HG03575 (cell line): ENCODE results near the gene NAGA.

ENCODE experiments used
- ATAC-seq: cut with Tn5 transposase; IDR thresholded peaks from one replicate; pipeline ENCODE4 v1.9.1; 2021; ENCODE audit not compliant: unreplicated experiment, insufficient number of reproducible peaks, low FRiP score; ENCODE audit errors: extremely low read depth

The NAGA gene

DNA sequence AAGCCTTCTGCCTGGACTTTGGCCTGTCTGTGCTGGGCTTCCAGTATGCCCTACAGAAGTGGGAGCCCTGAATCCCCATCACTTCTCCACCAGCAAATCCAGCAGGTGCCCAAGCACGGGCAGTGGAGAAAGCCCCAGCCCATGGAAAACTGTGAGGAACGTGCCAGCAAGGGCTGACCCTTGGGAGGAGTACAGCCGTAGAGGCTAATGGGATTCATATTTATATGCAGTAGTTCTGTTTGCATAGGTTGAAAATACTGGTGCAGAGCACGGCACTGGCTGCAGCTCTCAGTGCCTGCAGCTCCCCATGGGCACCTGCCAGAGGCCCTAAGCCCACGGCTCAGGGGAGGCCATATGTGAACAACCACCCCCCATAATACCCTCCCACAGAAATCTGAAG lies 10.1 kb downstream of the NAGA start:
- ATAC-seq: no peak

DNA sequence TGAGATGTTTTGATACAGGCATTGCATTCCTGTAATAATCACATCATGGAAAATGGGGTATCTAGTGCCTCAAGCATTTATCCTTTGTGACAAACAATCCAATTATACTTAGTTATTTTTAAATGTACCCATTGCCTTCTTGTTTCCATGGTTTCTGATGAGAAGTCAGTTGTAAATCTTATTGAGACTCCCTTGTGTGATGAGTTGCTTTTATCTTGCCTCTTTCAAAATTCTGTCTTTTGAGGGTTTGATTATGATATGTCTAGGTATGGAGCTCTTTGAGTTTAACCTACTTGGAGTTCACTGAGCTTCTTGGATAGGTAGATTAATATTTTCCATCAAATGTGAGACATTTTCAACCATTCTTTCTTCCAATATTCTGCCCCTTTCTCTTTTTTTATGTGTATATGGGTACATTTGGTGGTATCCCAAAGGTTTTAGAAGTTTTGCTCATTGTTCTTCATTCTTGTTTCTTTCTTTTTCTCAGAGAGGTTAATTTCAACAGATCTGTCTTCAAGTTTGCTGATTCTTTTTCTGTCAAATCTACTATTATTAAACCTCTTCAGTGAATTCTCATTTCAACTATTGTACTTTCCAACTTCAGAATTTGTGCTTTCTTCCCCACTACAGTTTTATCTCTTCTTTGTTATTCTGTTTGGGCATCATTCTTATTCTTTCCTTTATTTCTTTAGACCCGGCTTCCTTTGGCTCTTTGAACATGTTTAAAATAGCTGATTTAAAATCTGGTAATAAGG lies 13.7 kb downstream of the NAGA start:
- no peak for ATAC-seq

DNA sequence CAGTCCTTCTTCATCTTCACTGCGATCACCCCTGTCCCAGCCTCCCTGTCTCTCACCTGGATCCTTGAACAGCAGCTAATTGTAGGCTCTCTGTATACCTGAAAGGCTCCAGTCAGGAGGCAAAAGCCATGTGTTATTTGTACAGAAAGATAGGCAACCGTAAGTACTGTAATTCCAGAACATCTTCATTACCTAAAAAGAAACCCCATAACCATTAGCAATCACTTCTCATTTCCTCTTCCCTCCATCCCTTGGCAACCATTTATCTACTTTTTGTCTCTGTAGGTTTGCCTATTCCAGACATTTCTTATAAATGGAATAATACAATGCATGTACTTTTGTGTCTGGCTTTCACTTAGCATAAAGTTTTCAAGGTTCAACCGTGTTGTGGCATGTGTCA lies 17.8 kb downstream of the NAGA start:
- no peak for ATAC-seq

DNA sequence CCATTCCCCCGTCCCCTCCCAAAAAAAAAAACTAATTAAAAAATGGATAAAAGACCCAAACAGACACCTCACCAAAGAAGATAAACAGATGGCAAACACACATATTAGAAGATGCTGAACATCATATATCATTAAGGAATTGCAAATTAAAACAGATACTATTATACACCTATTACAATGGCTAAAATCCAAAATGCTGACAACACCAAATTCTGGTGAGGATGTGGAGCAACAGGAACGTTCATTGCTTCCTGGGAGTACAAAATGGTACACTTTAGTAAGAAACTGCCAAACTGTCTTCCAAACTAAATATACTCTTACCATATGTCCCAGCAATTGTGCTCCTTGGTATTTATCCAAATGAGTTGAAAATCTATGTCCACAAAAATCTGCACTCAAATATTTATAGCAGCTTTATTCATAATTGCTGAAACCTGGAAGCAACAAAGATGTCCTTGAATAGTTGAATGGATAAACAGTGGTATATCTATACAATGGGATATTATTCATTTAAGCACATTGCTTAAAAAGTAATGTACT lies 19.9 kb downstream of the NAGA start:
- no peak for ATAC-seq

DNA sequence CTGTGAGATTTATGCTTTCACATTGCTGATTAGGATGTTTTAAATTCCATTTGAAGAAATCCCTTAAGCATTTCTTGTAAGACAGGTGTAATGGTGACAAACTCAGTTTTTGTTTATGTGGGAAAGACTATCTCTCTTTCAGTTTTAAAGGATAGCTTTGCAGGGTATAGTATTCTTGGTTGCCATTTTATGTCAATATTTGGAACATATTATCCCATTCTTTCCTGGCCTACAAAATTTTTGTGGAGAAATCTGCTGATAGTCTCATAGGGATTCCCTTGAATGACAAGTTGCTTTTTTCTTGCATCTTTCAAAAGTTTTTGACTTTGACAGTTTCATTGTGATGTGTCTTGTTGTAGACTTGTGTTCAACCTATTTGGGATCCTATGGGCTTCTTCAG lies 28.8 kb downstream of the NAGA start:
- no peak for ATAC-seq

DNA sequence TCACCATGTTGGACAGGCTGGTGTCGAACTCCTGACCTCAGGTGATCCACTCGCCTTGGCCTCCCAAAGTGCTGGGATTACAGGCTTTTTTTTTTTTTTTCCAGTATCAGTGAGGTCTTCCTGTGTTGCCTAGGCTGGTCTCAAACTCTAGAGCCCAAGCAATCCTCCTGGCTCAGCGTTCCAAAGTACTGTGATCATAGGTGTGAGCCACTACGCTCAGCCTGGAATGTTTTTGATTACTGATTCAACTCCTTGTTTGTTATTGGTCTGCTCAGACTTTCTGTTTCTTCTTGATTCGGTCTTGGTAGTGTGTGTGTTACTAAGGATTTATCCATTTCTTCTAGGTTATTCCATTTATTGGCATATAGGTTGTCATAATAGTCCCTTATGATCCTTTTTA lies 31.3 kb downstream of the NAGA start:
- no peak for ATAC-seq

DNA sequence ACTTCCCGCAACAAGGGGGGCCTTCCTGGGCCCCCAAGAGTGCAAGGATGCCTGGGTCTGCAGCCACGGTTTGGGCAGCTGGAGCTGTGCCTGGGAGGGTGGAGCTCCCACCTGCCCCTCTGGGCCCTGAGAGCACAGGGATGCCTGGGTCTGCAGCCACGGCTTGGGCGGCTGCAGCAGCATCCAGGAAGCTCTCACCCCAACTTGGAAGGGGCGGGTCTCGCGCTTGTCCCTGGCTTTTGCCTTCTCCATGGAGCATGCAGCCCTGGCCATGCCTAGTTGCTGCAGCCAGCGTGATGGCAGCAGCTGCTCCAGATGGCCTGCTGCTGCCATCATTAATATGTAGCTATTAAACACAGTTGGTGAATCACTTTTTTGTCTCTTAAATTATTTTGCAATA lies 35.4 kb downstream of the NAGA start:
- ATAC-seq: no peak

DNA sequence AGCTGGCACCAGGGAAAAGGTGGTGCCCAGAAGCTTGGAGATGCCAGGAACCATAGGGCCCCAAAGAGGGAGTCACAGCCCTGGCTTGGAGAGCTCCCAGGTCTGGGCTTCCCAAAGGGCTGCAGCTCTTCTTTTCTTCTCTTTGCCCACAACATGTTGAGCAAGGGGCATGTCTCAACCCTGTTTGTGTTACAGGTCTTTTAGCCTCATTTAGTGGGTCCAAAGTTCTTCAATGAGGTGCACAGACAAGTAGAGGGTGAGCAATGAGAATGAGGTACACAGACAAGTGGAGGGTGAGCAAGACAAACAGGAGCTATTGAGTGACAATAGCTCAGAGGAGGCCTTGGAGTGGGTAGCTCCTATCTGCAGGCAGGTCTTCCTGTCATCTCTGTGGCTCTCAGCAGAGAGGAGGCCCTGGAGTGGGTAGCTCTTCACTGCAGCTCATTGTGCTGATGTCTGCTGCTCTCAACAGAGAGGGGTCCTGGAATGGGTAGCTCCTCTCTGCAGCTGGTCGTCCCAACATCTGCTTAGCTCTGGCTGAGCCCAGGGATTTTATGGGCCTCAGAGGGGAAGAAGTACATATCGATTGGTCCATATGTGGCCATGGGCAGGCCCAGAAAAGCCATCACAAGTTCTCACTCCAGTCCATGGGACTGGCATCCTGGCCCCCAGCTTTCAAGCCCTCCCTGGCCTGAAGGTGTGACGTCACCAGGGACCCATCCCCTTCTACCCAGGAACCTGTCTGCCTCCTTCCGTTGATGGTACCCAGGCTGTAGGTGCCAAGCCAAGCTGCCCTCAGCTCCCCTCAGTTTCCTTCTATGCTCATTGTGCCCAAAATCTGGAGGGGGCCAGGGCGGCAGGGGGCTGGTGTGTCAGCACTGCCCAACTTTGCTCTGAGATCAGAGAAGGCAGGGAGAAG lies 37.1 kb downstream of the NAGA start:
- no peak for ATAC-seq

DNA sequence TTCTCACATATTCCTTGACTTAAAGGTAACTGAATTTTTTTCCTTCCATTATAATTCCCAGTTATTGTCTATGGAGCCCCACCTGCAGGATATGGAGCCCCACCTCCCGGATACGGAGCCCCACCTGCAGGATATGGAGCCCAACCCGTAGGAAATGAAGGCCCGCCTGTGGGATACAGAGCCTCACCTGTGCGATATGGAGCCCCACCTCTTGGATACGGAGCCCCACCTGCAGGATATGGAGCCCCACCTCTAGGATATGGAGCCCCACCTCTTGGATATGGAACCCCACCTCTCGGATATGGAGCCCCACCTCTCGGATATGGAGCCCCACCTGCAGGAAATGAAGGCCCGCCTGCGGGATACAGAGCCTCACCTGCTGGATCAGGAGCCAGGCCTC lies 43.9 kb downstream of the NAGA start:
- ATAC-seq: no peak

DNA sequence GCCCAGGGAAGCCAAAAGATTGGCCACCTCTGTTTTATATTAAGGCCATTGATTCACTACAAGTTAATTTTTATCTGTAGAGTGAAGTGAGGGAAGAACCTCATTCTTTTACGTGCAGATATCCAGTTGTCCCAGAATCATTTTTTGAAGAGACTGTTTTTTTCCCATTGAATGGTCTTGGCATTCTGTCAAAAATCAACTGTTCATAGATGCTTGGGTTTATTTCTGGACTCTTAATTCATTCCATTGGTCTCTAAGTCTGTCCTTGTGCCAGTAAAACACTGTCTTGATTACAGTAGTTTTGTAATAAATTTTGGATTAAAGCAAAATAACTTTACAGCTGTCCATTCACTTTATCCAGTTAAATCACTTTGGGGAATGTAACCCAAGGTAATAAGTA lies 45.2 kb downstream of the NAGA start:
- ATAC-seq: no peak

DNA sequence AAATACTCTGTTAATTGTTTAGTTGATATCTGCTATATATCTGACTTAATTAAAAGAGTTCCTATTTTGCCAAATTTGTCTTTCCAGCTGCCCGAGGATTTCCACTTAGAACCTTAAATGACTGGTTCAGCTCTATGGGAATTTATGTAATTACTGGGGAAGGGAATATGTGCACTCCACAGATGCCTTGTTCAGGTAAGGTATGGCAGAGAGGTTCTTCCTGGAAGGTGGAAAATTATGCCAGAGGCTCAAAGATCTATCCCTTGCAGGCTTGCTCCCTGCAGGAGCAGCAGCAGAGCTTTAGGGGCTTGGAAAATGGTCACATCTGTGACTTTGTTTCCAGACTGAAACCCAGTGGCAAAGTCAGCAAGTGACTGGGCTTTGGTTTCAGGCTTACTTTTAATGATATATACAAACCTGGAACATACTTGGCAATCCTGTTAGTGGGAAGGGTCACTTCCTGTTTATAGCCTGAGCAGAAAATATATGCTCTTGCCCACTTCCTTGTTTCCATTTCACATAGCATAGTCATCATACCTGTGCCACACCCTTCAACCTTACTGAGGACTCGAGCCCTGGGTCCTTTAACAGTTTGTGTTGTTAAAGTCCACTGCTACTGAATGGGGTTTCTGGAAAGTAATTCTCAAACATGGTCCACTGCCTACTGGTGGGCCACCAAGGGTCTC lies 48.3 kb downstream of the NAGA start:
- ATAC-seq: no peak

DNA sequence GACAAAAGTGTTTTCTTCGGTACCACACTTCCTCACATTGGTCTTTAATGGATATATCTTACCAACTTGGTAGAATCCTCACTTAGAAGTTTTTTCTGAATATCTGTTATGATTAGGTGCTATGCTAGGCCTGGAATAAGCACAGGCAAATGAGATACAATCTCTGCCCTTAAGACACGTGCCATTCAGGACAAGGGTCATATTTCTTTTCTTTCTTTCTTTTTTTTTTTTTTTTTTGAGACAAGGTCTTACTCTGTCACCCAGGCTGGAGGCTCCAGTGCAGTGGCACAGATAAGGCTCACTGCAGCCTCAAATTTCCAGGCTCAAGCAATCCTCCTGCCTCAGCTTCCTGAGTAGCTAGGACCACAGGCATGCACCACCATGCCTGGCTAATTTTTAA lies 49.0 kb downstream of the NAGA start:
- no peak for ATAC-seq

DNA sequence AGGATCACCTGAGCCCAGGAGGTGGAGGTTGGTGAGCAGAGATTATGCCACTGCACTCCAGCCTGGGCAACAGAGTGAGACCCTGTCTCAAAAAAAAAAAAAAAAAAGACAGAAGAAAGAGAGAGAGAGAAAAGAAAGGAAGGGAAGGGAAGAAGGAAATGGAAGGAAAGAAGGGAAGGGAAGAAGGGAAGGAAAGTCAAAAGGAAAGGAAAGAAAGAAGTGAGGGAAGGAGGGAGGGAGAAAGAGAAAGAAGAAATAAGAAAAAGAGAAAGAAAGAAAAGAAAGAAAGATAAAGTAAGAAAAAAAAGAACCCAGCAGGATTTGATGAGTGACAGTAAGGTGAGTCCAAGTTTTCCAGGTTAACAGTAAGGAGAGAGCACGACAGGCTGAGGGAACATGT lies 52.4 kb downstream of the NAGA start:
- ATAC-seq: no peak

DNA sequence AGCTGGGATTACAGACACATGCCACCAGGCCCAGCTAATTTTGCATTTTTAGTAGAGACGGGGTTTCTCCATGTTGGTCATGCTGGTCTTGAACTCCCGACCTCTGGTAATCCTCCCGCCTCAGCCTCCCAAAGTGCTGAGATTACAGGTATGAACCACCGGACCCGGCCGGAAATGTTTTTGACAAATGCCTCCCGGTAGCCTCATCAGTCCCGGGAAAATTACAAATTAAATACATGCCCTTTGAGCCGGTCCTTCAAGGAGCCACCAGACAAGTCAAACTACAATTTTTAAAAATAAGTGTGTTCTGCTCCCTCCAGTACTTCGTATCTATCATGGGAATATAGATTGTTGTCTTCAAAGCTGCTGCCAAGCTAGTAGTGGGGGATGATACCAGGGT lies 54.5 kb downstream of the NAGA start:
- ATAC-seq: no peak

DNA sequence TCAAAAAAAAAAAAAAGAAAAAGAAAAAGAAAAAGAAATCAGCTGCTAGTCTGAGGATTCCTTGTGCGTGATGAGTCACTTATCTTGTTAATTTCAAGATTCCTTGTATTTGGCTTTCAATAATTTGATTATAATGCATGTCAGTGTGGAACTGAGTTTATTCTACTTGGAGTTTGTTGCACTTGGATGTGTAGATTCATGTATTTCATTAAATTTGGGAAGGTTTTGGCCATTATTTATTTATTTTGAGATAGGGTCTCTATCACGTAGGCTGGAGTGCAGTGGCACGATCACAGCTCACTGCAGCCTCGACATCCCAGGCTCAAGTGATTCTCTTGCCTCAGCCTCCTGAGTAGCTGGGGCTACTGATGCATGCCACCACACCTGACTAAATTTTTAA lies 57.2 kb downstream of the NAGA start:
- ATAC-seq: no peak

DNA sequence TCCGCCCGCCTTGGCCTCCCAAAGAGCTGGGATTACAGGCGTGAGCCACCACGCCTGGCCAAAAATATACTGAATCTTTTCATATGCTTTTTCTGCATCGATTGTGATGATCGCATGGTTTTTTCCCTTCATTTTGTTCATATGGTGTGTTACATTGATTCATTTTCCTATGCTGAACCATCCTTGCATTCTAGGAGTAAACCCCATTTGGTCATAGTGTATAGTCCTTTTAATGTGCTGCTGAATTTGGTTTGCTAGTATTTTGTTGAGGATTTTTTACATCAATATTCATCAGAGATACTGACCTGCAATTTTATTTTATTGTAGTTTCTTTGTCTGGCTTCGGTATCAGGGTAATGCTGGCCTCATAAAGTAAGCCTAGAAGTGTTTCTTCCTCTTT lies 59.8 kb downstream of the NAGA start:
- ATAC-seq: no peak
